HepG2 (cell line): ENCODE results near the gene SYCE1L. TPM values are rescaled to one million over a fixed set of nuclear protein-coding genes. Genes with fewer than 3 reads are reported as not detected.
A peak's percentile ranks its signal among the peaks of the same experiment; 100 is the strongest.

Experiments used
- AFF4 ChIP-seq: sonication (generic); formaldehyde crosslinking; IDR thresholded peaks from 2 replicates; pipeline ENCODE4 v1.4.0; 2020; ENCODE audit warnings: missing genetic modification reagents
- CBX2 ChIP-seq, 2 experiments: fragments of 200-600 bp in 1 of 2; sonication (generic); formaldehyde crosslinking in 1 of 2; IDR thresholded peaks; 2 replicates each; pipeline versions ENCODE4 v1.7.0 to v1.8.1; 2018 to 2022; ENCODE audit warnings: low read depth in 2 of 2, low read length in 1 of 2, mild to moderate bottlenecking in 1 of 2, missing genetic modification reagents in 1 of 2
- DNMT3B ChIP-seq: conservative IDR thresholded peaks from 2 replicates; pipeline ENCODE4 v1.6.1; 2016; ENCODE audit warnings: missing biosample characterization, control low read depth
- EEA1 ChIP-seq: sonication (generic); formaldehyde crosslinking; IDR thresholded peaks from 2 replicates; pipeline ENCODE4 v1.5.1; 2020; ENCODE audit warnings: mild to moderate bottlenecking, missing genetic modification reagents, borderline replicate concordance
- KAT7 ChIP-seq: IDR thresholded peaks from 2 replicates; pipeline ENCODE4 v1.6.1; 2018; ENCODE audit warnings: borderline replicate concordance, missing compliant biosample characterization
- NCOR1 ChIP-seq: fragments of 200-600 bp; sonication (generic); IDR thresholded peaks from 2 replicates; pipeline ENCODE4 v1.7.0; 2017; ENCODE audit warnings: antibody characterized with exemption, low read length, borderline replicate concordance
- RORA ChIP-seq: sonication (generic); formaldehyde crosslinking; IDR thresholded peaks from 2 replicates; pipeline ENCODE4 v1.5.0; 2020; ENCODE audit warnings: mild to moderate bottlenecking, missing genetic modification reagents, moderate library complexity
- SRSF4 ChIP-seq: fragments of 200-400 bp; formaldehyde crosslinking; IDR thresholded peaks from one replicate; pipeline ENCODE4 v1.6.1; 2018; ENCODE audit warnings: mild to moderate bottlenecking, low read depth, low read length, moderate library complexity; ENCODE audit not compliant: poor library complexity, severe bottlenecking
- TFE3 ChIP-seq: IDR thresholded peaks from 2 replicates; pipeline ENCODE4 v1.6.1; 2016
- YEATS2 ChIP-seq: sonication (generic); formaldehyde crosslinking; IDR thresholded peaks from 2 replicates; pipeline ENCODE4 v1.4.0; 2020; ENCODE audit warnings: missing genetic modification reagents, borderline replicate concordance
- YEATS4 ChIP-seq: sonication (generic); formaldehyde crosslinking; IDR thresholded peaks from 2 replicates; pipeline ENCODE4 v1.4.0; 2020; ENCODE audit warnings: missing genetic modification reagents, borderline replicate concordance
- ZBED4 ChIP-seq: sonication (generic); formaldehyde crosslinking; IDR thresholded peaks from 2 replicates; pipeline ENCODE4 v1.4.0; 2020; ENCODE audit warnings: missing genetic modification reagents, borderline replicate concordance
- ZFP62 ChIP-seq: sonication (generic); formaldehyde crosslinking; IDR thresholded peaks from 2 replicates; pipeline ENCODE4 v1.4.0; 2020; ENCODE audit warnings: missing genetic modification reagents
- ZNF205 ChIP-seq: IDR thresholded peaks from 2 replicates; pipeline ENCODE4 v1.6.1; 2018; ENCODE audit warnings: missing biosample characterization, missing genetic modification reagents
- ZNF333 ChIP-seq: sonication (generic); formaldehyde crosslinking; IDR thresholded peaks from 2 replicates; pipeline ENCODE4 v1.4.0; 2020; ENCODE audit warnings: mild to moderate bottlenecking, missing genetic modification reagents, borderline replicate concordance
- ZNF724P ChIP-seq: sonication (generic); formaldehyde crosslinking; IDR thresholded peaks from 2 replicates; pipeline ENCODE4 v1.8.0; 2022; ENCODE audit warnings: missing genetic modification reagents, borderline replicate concordance
- ZNF781 ChIP-seq: sonication (generic); formaldehyde crosslinking; IDR thresholded peaks from 2 replicates; pipeline ENCODE4 v1.5.1; 2020; ENCODE audit warnings: borderline replicate concordance, mild to moderate bottlenecking, missing genetic modification reagents; ENCODE audit errors: not compliant biosample characterization
- ZSCAN21 ChIP-seq: sonication (generic); formaldehyde crosslinking; IDR thresholded peaks from 2 replicates; pipeline ENCODE4 v1.8.0; 2022; ENCODE audit warnings: mild to moderate bottlenecking, missing genetic modification reagents, moderate library complexity, borderline replicate concordance
- ZSCAN22 ChIP-seq: sonication (generic); formaldehyde crosslinking; IDR thresholded peaks from 2 replicates; pipeline ENCODE4 v1.4.0; 2020; ENCODE audit warnings: mild to moderate bottlenecking, missing genetic modification reagents
- polyA plus RNA-seq, 8 experiments: library from polyadenylated mRNA; depleted of rRNA in 3 of 8; stranded (reverse) in 7 of 8; unstranded in 1 of 8; fragments of >200 nt; fragmentation: Illumina TruSeq in 4 of 8; extraction: Trizol in 4 of 8; gene quantifications; 2 replicates each; pipeline versions ENCODE4 v1.2.1 to v1.2.3, GENCODE V29; 2011 to 2016; ENCODE audit warnings: low read depth in 4 of 8, missing spikeins in 1 of 8, mixed read lengths in 1 of 8; ENCODE audit not compliant: insufficient read depth in 1 of 8
- total RNA-seq, 5 experiments: library from RNA; depleted of rRNA; stranded (reverse); fragments of >200 nt; fragmentation: Illumina TruSeq; extraction: Trizol; gene quantifications; 2 replicates each; pipeline ENCODE4 v1.2.3, GENCODE V29; 2016; ENCODE audit warnings: low read depth in 1 of 5
- TF ChIP-seq, protein P1 (sequence below): sonication (generic); formaldehyde crosslinking; IDR thresholded peaks from 2 replicates; pipeline ENCODE4 v1.4.0; 2020; ENCODE audit warnings: mild to moderate bottlenecking, missing genetic modification reagents

The SYCE1L gene
- total and polyA plus RNA-seq, 2 of the 13 experiments (the other 11 are each of a cell fraction or from before 2014, with no cell fraction given): 0.22 TPM; not detected in 1

GRCh38 chr16:77190190-77190477 is 9.1 kb upstream of the SYCE1L start (continued):
- TF ChIP-seq AFF4 (CRISPR knock-in tag) (no peak), ZBED4 (CRISPR knock-in tag) (no peak), SRSF4 (no peak), KAT7 (CRISPR knock-in tag) (no peak; the same call in 1 of the 2 replicates), ZSCAN21 (CRISPR knock-in tag) (no peak), NCOR1 (no peak), CBX2 (IDR thresholded peaks at IDR 0.05; ENCODE audit: low read depth, low read length) (no peak), CBX2 (CRISPR knock-in tag; IDR thresholded peaks at IDR 0.05; ENCODE audit: low read depth) (no peak), DNMT3B (CRISPR knock-in tag) (no peak), ZNF781 (CRISPR knock-in tag) (no peak), EEA1 (CRISPR knock-in tag) (peak; percentile 85; the same call in 1 of the 2 replicates), ZFP62 (no peak), TFE3 (CRISPR knock-in tag) (no peak), ZNF205 (CRISPR knock-in tag) (peak; percentile 51; the same call in 1 of the 2 replicates), ZSCAN22 (CRISPR knock-in tag) (no peak), YEATS2 (CRISPR knock-in tag) (no peak), RORA (no peak), ZNF333 (no peak), YEATS4 (CRISPR knock-in tag) (no peak), ZNF724P (CRISPR knock-in tag) (no peak)
- TF ChIP-seq, protein P1, sequence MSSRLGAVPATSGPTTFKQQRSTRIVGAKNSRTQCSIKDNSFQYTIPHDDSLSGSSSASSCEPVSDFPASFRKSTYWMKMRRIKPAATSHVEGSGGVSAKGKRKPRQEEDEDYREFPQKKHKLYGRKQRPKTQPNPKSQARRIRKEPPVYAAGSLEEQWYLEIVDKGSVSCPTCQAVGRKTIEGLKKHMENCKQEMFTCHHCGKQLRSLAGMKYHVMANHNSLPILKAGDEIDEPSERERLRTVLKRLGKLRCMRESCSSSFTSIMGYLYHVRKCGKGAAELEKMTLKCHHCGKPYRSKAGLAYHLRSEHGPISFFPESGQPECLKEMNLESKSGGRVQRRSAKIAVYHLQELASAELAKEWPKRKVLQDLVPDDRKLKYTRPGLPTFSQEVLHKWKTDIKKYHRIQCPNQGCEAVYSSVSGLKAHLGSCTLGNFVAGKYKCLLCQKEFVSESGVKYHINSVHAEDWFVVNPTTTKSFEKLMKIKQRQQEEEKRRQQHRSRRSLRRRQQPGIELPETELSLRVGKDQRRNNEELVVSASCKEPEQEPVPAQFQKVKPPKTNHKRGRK (CRISPR knock-in tag): no peak
